A549 (cell line): ENCODE data around the gene CBY2. TPM values are rescaled to one million over a fixed set of nuclear protein-coding genes. Genes with fewer than 3 reads are reported as not detected.

Experiments
- ATAC-seq, 2 experiments: fragments of 200-7000 bp in 1 of 2; fragments of >200 bp in 1 of 2; cut with Nextera tagmentation in 1 of 2; cut with Tn5 transposase in 1 of 2; 3 replicates each; pipeline versions ENCODE4 v1.8.0 to v1.9.1; 2018 to 2020; ENCODE audit warnings: mild to moderate bottlenecking in 1 of 2, moderate library complexity in 1 of 2
- CTCF ChIA-PET: fragments of 300-600 bp; sonication (Branson Sonifier 250); formaldehyde crosslinking; extraction: SDS; loops from one replicate; lab custom pipeline; 2021; ENCODE audit warnings: antibody characterized with exemption, inconsistent platforms; lab: Yijun Ruan, JAX
- POLR2A ChIA-PET: fragments of 350-600 bp; formaldehyde crosslinking; extraction: SDS; loops from one replicate; lab custom pipeline; 2021; ENCODE audit warnings: antibody characterized with exemption, inconsistent platforms; lab: Yijun Ruan, JAX
- DNase-seq, 2 experiments: peaks; one replicate each; pipeline versions ENCODE4 v3.0.0 to v3.0.0-alpha.2; 2011 to 2016; ENCODE audit warnings: low read depth in 1 of 2, low spot score in 1 of 2
- FAIRE-seq: peaks from 2 replicates; lab custom pipeline; 2011; peaks lifted over from hg19 to GRCh38; lab: Jason Lieb, UNC
- H3K27ac ChIP-seq, 2 experiments: fragments of >200 bp; sonication (Bioruptor Twin); formaldehyde crosslinking; 3 replicates each; pipeline ENCODE4 v1.5.1; 2016 to 2017
- H3K4me1 ChIP-seq: fragments of >200 bp; sonication (Bioruptor Twin); formaldehyde crosslinking; 3 replicates; pipeline ENCODE4 v1.6.1; 2016
- H3K4me2 ChIP-seq: fragments of >200 bp; sonication (Bioruptor Twin); formaldehyde crosslinking; 3 replicates; pipeline ENCODE4 v1.6.1; 2016
- H3K4me3 ChIP-seq: fragments of >200 bp; sonication (Bioruptor Twin); formaldehyde crosslinking; 3 replicates; pipeline ENCODE4 v1.5.1; 2016
- H3K9me3 ChIP-seq: fragments of >200 bp; sonication (Bioruptor Twin); formaldehyde crosslinking; 3 replicates; pipeline ENCODE4 v1.6.1; 2016
- CBX8 ChIP-seq: fragments of 200-600 bp; sonication (generic); IDR thresholded peaks from 2 replicates; pipeline ENCODE4 v1.6.1; 2016
- CHD4 ChIP-seq: fragments of 200-600 bp; sonication (generic); IDR thresholded peaks from 2 replicates; pipeline ENCODE4 v1.6.1; 2016; ENCODE audit warnings: antibody characterized with exemption, mild to moderate bottlenecking, borderline replicate concordance
- ELK1 ChIP-seq: fragments of 150-350 bp; IDR thresholded peaks from 2 replicates; pipeline ENCODE4 v1.6.1; 2014; ENCODE audit warnings: low read depth, mild to moderate bottlenecking, low read length
- FOSB ChIP-seq: fragments of 250-450 bp; sonication (Bioruptor Pico); IDR thresholded peaks from 2 replicates; pipeline ENCODE4 v1.5.0; 2020; ENCODE audit warnings: mild to moderate bottlenecking, moderate library complexity
- GATA3 ChIP-seq: IDR thresholded peaks from 2 replicates; pipeline ENCODE4 v1.6.1; 2012; ENCODE audit warnings: borderline replicate concordance
- HMGXB4 ChIP-seq: fragments of 250-450 bp; sonication (Bioruptor Pico); IDR thresholded peaks from 2 replicates; pipeline ENCODE4 v1.5.0; 2021; ENCODE audit warnings: mild to moderate bottlenecking, moderate library complexity, borderline replicate concordance
- HOXB13 ChIP-seq: fragments of 250-450 bp; sonication (Bioruptor Pico); IDR thresholded peaks from 2 replicates; pipeline ENCODE4 v1.5.0; 2020; ENCODE audit warnings: low read depth, mild to moderate bottlenecking, moderate library complexity
- RAD21 ChIP-seq, 2 experiments: fragments of >200 bp in 1 of 2; sonication (Bioruptor Twin) in 1 of 2; formaldehyde crosslinking in 1 of 2; IDR thresholded peaks in 1 of 2; conservative IDR thresholded peaks in 1 of 2; 2 replicates in 1 of 2; 3 replicates in 1 of 2; pipeline ENCODE4 v1.6.1; 2012 to 2018; ENCODE audit warnings: inconsistent platforms in 1 of 2
- RFX5 ChIP-seq: fragments of 450-650 bp; IDR thresholded peaks from 2 replicates; pipeline ENCODE4 v1.7.1; 2014; ENCODE audit warnings: antibody characterized with exemption, mild to moderate bottlenecking, moderate library complexity
- ZC3H11A ChIP-seq: fragments of 450-650 bp; IDR thresholded peaks from 2 replicates; pipeline ENCODE4 v1.6.1; 2014; ENCODE audit warnings: antibody characterized with exemption, mild to moderate bottlenecking
- WGBS: methylation state at CpG from one replicate; pipeline ENCODE4 v1.1.6; 2017; ENCODE audit errors: missing lambda C conversion rate; 5-methylcytosine and 5-hydroxymethylcytosine counted together
- polyA plus RNA-seq, 4 experiments: library from polyadenylated mRNA; depleted of rRNA in 3 of 4; stranded (reverse); fragments of >200 nt; fragmentation: RNase III in 1 of 4; extraction: RNeasy Plus Mini Kit Qiagen cat#74134 plus additional on column Dnase treatment in 1 of 4; gene quantifications; 2 replicates in 3 of 4; 3 replicates in 1 of 4; pipeline ENCODE4 v1.2.3, GENCODE V29; 2011 to 2017
- TF ChIP-seq, protein P1 (sequence below): fragments of 250-450 bp; sonication (Bioruptor Pico); IDR thresholded peaks from 2 replicates; pipeline ENCODE4 v1.5.0; 2020; ENCODE audit warnings: low read depth, mild to moderate bottlenecking, moderate library complexity
- TF ChIP-seq, protein P2 (sequence below): fragments of >200 bp; sonication (Bioruptor Twin); formaldehyde crosslinking; IDR thresholded peaks from 3 replicates; pipeline ENCODE4 v1.5.1; 2016
- TF ChIP-seq, protein P3 (sequence below): fragments of >200 bp; sonication (Bioruptor Twin); formaldehyde crosslinking; IDR thresholded peaks from 2 replicates; pipeline ENCODE4 v1.6.1; 2016
- TF ChIP-seq, protein P4 (sequence below): fragments of >200 bp; sonication (Bioruptor Twin); formaldehyde crosslinking; IDR thresholded peaks from 3 replicates; pipeline ENCODE4 v1.6.1; 2016

The CBY2 gene
- polyA plus RNA-seq, 2 of the 4 experiments (the other 2 are of a cell fraction) = 0.28 TPM; not detected in 1

DNA sequence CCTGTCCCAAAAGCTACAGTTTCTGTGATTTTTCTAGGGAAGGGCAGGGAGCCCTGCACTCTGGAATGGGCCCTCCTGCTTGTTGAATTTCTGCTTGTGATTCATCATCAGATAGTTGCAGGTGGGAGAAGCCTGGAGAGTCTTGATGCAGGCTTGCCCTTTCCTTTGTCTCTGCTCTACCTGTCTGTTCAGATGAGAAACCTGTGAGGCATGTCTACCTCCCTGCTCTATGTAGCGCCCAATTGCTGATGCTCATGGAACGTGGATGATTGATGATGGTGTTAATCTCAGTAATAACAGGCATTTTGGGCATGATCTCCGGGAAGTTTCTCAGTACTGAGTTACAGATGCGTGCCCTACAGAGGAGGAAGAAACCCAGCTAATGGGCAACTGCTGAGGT is 10.9 kb upstream of the CBY2 start:
- no peak overlapping the region for H3K4me3 ChIP-seq
- DNase-seq = no peak
- POLR2A ChIA-PET = no interaction called here
- H3K27ac ChIP-seq = no peak overlapping the region
- no peak for ATAC-seq
- TF ChIP-seq HOXB13 (CRISPR knock-in tag) (no peak), ZC3H11A (no peak), GATA3 (no peak), CBX8 (no peak), HMGXB4 (CRISPR knock-in tag) (no peak), RFX5 (no peak), ELK1 (no peak)
- TF ChIP-seq, protein P1, sequence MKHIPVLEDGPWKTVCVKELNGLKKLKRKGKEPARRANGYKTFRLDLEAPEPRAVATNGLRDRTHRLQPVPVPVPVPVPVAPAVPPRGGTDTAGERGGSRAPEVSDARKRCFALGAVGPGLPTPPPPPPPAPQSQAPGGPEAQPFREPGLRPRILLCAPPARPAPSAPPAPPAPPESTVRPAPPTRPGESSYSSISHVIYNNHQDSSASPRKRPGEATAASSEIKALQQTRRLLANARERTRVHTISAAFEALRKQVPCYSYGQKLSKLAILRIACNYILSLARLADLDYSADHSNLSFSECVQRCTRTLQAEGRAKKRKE (CRISPR knock-in tag) = no peak
- TF ChIP-seq, protein P2, sequence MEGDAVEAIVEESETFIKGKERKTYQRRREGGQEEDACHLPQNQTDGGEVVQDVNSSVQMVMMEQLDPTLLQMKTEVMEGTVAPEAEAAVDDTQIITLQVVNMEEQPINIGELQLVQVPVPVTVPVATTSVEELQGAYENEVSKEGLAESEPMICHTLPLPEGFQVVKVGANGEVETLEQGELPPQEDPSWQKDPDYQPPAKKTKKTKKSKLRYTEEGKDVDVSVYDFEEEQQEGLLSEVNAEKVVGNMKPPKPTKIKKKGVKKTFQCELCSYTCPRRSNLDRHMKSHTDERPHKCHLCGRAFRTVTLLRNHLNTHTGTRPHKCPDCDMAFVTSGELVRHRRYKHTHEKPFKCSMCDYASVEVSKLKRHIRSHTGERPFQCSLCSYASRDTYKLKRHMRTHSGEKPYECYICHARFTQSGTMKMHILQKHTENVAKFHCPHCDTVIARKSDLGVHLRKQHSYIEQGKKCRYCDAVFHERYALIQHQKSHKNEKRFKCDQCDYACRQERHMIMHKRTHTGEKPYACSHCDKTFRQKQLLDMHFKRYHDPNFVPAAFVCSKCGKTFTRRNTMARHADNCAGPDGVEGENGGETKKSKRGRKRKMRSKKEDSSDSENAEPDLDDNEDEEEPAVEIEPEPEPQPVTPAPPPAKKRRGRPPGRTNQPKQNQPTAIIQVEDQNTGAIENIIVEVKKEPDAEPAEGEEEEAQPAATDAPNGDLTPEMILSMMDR = no peak
- CTCF ChIA-PET = no interaction called here
- 39% methylated on average over 4 of the region's 4 CpGs for WGBS
- H3K9me3 ChIP-seq = no peaks in the 10 kb centered on the region
- no peaks in the 10 kb centered on the region for H3K4me1 ChIP-seq
- FAIRE-seq = no peak
- no peak overlapping the region for H3K4me2 ChIP-seq

DNA sequence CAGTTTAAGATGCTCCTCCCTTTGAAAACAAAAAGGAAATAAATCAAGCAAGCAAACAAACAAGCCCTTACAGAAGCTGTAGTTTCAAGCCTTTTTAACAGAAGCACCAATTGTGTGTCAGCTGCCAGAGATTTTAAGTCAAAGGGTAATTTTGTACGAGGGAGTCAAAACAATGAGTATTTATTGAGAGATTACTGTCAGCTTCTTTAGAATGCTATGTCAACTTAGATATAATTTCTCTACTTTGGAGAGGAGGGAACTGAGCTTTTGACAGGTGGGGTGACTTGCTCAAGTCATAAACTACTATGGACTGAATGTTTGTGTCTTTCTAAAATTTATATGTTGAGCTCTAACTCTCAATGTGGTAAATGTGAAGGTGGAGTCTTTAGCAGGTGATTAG is 10.5 kb upstream of the CBY2 start:
- H3K4me1 ChIP-seq = no peaks in the 10 kb centered on the region
- H3K9me3 ChIP-seq = no peaks in the 10 kb centered on the region
- TF ChIP-seq CBX8 (no peak), FOSB (no peak), RAD21 (conservative IDR thresholded peaks at IDR 0.05 in 1 of 2, IDR thresholded peaks at IDR 0.05 in 1 of 2) (no peak)
- TF ChIP-seq, protein P3, sequence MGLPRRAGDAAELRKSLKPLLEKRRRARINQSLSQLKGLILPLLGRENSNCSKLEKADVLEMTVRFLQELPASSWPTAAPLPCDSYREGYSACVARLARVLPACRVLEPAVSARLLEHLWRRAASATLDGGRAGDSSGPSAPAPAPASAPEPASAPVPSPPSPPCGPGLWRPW = no peak
- TF ChIP-seq, protein P4, sequence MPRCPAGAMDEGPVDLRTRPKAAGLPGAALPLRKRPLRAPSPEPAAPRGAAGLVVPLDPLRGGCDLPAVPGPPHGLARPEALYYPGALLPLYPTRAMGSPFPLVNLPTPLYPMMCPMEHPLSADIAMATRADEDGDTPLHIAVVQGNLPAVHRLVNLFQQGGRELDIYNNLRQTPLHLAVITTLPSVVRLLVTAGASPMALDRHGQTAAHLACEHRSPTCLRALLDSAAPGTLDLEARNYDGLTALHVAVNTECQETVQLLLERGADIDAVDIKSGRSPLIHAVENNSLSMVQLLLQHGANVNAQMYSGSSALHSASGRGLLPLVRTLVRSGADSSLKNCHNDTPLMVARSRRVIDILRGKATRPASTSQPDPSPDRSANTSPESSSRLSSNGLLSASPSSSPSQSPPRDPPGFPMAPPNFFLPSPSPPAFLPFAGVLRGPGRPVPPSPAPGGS = no peak
- CTCF ChIA-PET = no interaction called here
- H3K4me3 ChIP-seq = no peak overlapping the region
- H3K27ac ChIP-seq = no peak overlapping the region
- DNase-seq (no peak), FAIRE-seq (no peak), ATAC-seq (no peak)
- no peak overlapping the region for H3K4me2 ChIP-seq
- POLR2A ChIA-PET = no interaction called here
- 10% methylated on average over 1 of the region's 1 CpG for WGBS

DNA sequence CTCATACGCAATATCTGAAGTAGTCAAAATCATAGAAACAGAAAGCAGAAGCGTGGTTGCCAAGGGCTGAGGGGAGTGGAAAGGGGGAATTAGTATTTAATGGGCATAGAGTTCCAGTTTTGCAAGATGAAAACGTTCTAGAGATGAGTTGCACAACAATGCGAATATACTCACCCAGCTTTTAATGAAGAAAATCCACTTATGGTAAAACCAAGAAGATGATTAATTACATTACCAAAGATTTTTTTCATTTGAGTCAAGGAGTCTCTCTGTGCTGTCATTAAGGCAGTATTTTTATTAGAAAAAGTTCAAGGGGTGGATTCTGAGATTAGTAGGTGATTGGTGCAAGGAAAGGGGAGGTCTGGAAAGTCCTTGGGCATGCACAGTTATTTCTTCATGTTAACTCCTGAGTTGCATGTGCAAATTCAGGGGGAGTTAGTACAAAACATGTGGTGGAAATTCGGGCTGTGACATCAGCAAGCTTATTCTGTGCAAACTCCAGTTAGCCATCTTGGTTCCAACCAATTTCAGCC is 6.9 kb upstream of the CBY2 start:
- POLR2A ChIA-PET = no interaction called here
- no peaks in the 10 kb centered on the region for H3K9me3 ChIP-seq
- H3K4me1 ChIP-seq = no peaks in the 10 kb centered on the region
- ATAC-seq = no peak
- CTCF ChIA-PET = no interaction called here
- WGBS = 42% methylated on average over 5 of the region's 5 CpGs
- H3K27ac ChIP-seq = no peak overlapping the region
- no peak for TF ChIP-seq CHD4
- H3K4me3 ChIP-seq = no peak overlapping the region
- no peak overlapping the region for H3K4me2 ChIP-seq
- no peak for DNase-seq
- FAIRE-seq = no peak
